Activated CD8-positive, alpha-beta memory T cell treated with anti-CD3 and anti-CD28 coated beads for 36 hours (primary cell): Measurements from ENCODE around the gene NGF. TPM values are rescaled to one million over a fixed set of nuclear protein-coding genes. Genes with fewer than 3 reads are reported as not detected.

Experiments used
- CTCF ChIA-PET: fragments of 350-600 bp; sonication (Branson Sonifier 250); formaldehyde crosslinking; loops from one replicate; lab custom pipeline; 2021; ENCODE audit warnings: antibody characterized with exemption; lab: Charles Lee
- POLR2A ChIA-PET: fragments of 350-600 bp; sonication (Branson Sonifier 250); formaldehyde crosslinking; loops from one replicate; lab custom pipeline; 2021; ENCODE audit warnings: antibody characterized with exemption; lab: Charles Lee
- total RNA-seq, 2 experiments: library from RNA; stranded (reverse); gene quantifications; one replicate each; pipeline ENCODE4 v1.2.3, GENCODE V29; 2021

NGF gene
- total RNA-seq, 2 experiments from 2014 or later = not detected

DNA sequence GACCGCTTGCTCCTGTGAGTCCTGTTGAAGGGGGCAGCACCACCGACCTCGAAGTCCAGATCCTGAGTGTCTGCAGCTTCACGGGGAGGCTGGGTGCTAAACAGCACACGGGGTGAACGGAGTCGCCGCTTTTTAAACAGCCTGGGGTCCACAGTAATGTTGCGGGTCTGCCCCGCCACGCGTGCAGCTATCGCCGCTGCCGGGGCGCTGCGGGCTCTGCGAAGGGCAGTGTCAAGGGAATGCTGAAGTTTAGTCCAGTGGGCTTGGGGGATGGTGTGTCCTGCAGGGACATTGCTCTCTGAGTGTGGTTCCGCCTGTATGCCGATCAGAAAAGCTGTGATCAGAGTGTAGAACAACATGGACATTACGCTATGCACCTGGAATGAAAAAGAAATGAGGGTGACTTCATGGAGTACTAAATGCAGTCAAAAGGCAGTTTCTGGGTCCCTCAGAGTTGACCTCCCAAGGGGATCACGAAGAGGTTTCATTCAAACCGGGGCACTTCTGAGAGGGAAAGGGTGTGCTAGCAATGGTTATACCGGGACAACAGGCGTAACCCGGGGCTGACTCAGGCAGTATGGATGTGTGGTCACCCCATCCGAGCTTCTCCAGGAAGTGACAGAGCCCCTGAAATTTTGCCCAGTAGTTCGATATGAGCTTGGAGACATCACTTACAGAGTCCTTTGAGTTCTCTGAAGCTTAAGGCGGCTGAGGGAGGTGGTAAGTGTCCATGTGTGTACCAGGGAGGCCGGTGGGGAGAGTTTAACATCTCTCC lies 51.4 kb downstream of the NGF start:
- POLR2A ChIA-PET = interaction anchor here (0.6 kb wide), 1 partner anchor 1256 kb away, joined by 4 read pairs; no protein-coding TSS in a partner anchor
- CTCF ChIA-PET = no interaction called here

DNA sequence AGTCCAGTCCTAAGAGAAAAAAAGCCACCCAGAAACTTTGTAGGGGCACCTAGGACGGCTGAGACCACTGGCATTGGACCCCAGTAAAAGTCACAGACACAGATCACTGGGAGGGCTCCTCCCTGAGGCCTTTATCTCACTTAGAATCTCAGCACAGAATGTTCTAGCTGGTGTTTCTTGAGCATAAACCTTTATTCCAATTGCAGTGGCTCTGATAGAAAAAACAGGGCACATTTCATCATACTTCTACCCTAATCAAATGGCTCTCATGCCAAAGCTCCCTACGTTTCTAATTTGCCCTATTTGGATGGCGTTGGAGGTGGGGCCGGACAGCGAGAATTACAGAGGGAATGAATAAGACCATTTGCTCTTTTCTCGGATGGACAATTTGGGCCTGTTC lies 53.8 kb downstream of the NGF start:
- CTCF ChIA-PET = no interaction called here
- POLR2A ChIA-PET = no interaction called here

GRCh38 chr1:115283681-115284146 lies 54.3 kb downstream of the NGF start:
- ChIA-PET CTCF (no interaction called here), POLR2A (no interaction called here)

- ChIA-PET CTCF (no interaction called here), POLR2A (no interaction called here)
Measured at GRCh38 chr1:115283249-115283648, 54.8 kb downstream of the NGF start.

DNA sequence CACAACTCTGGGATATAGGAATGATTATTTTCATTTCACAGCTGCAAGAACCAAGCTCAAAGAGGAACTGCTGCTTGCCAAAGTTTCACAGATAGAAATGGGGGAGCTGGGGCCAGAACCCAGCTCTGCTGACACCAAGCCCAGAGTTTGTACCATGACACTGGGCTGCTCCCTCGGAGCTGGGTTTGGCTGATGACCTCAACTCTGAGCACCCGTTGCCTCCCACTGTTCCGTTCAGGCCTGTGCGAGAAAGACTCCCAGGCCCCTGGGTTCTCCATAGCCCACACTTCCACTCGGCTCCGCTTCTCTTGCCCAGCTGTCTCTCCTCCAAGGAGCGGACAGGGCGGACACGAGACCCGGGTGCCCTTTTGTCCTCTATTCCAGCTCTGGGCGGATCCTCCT lies 55.2 kb downstream of the NGF start:
- ChIA-PET CTCF (no interaction called here), POLR2A (no interaction called here)

DNA sequence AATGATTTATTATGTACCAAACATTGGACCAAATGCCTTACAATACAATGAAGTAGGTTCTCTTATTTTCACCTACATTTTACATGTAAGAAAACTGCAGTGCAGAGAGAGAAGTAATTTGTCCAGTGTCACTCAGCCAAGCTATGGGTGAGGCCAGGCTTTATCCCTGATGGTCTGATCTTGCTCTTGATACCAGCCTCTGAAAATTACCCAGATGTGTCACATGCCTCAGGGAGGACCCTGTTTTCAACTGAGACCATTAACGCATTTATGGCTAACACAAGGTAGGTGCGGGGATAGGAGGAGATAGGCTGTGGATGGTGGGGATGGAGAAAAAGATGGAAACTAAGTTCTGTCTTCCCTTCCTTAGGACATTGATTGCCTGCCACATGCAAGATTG lies 56.9 kb downstream of the NGF start:
- ChIA-PET CTCF (no interaction called here), POLR2A (no interaction called here)

DNA sequence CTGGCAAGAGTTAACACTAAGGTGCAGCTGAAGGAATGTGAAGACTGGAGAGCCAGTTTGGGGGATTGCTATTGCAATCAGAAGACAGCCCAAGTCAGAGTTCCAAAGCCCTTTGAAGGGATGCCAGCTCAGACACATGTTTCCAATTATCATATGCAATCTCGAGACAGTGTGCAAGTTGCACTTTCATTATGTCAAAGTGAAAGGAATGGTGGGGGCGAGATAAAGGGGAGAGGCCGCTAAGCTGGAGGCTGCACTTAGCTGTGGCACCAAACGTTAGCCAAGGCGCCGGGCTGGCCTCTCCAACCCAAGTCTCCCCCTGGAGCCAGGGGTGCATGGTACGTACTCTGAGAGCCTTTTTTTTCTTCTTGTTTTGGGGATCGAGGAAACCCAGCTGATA lies 58.0 kb downstream of the NGF start:
- POLR2A ChIA-PET = no interaction called here
- CTCF ChIA-PET = no interaction called here

- POLR2A ChIA-PET = no interaction called here
- CTCF ChIA-PET = no interaction called here
Measured at GRCh38 chr1:115278211-115278610, 59.8 kb downstream of the NGF start.

DNA sequence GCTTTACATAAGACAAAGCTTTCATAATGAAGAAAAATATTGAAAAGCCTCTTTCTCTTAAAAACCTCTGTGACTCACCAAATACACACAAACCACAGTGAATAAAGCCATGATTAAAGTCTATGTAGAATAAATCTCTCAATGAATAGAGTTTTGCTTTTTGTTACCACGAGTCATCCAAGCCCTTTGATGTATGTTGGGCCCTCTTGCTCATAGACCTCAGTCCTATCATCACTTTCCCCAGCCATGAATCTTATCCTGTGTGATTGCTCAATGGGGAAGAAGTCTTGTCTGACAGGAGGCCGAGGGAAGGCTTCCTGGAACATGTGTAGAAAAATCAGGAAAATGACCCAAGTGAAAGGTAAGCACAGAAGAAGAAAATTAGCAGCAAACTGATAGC lies 60.8 kb downstream of the NGF start:
- CTCF ChIA-PET = no interaction called here
- POLR2A ChIA-PET = no interaction called here

DNA sequence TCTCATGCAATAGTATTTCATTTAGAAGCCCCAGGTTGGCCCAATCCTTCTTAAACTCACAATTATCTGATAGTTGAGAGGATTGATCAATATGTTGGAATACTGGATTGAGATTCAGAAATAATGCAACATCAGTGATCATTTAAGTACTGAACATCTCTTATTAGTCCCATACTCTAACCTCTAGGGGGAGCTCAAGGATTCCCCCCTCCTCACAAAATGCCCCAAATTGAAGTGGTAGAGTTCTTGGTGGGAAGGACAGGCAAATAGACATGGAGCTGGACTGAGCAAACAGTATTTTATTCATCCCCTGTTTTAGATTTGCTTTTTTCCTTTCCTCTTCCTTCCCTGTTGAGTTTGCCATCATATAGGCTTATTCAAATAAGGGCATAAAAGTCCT lies 62.8 kb downstream of the NGF start:
- POLR2A ChIA-PET = no interaction called here
- CTCF ChIA-PET = no interaction called here

DNA sequence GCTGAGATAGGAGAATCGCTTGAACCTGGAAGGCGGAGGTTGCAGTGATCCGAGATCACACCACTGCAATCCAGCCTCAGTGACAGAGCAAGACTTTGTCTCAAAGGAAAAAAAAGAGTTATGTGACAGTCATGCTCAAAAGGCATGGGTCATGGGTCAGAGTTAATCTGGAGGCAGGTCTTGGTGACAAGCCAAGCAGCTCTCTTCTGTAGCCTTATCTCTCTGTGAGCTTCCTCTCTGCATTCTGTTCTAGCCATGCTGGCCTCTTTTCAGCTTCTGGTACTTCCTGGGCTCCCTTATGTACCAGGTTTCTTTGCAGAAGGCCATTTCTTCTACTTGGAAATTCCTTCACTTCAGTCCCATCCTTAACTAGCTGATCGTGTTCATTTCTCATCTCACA lies 63.6 kb downstream of the NGF start:
- POLR2A ChIA-PET = no interaction called here
- CTCF ChIA-PET = no interaction called here

GRCh38 chr1:115266729-115267421 lies 71.2 kb downstream of the NGF start:
- ChIA-PET POLR2A (no interaction called here), CTCF (no interaction called here)

GRCh38 chr1:115265099-115265498 lies 73.0 kb downstream of the NGF start:
- ChIA-PET POLR2A (no interaction called here), CTCF (no interaction called here)

- ChIA-PET CTCF (no interaction called here), POLR2A (no interaction called here)
Measured at GRCh38 chr1:115262886-115263285, 75.2 kb downstream of the NGF start.

GRCh38 chr1:115261496-115261895 lies 76.6 kb downstream of the NGF start:
- ChIA-PET POLR2A (no interaction called here), CTCF (no interaction called here)

DNA sequence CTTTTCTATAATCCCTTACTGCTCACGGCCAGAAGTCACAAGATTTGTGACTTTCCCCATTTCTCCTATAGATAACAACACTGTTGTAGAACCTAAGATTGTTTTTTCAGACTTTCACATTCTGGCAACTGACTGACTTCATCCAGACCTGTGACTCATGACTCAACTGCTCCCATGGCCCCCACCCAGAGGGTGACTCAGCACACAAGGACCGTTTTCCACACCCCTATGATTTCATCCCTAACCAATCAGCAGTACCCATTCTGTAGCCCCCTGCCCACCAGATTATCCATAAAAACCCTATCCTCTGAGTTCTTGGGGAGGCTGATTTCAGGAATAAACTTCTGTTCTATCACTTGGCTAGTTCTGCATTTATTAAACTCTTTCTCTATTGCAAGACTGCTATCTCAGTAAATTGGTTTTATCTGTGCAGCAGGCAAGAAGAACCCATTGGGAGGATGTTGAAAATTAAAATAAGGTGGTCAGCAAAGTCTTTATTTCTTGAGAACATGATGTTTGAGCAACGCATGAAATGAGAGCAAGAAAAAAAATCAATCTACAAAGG lies 79.7 kb downstream of the NGF start:
- POLR2A ChIA-PET = no interaction called here
- CTCF ChIA-PET = no interaction called here

DNA sequence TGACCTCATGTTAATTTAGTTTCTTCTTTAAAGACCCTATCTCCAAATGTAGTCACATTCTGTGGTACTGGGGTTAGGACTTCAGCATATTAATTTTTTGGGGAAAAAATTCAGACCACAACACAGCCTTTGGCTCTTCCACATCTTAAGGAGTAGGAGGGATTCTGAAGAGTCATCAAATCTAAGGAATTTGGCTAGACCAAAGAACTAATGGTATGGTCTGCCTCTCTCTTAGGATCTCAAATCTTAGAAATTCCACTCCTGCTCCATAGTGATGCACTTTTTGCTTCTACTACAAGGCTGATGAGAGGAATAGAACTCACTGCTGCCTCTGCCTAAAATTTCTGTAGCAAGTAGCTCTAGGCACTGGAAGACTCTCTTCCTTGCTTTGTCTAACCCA lies 80.5 kb downstream of the NGF start:
- CTCF ChIA-PET = no interaction called here
- POLR2A ChIA-PET = no interaction called here

DNA sequence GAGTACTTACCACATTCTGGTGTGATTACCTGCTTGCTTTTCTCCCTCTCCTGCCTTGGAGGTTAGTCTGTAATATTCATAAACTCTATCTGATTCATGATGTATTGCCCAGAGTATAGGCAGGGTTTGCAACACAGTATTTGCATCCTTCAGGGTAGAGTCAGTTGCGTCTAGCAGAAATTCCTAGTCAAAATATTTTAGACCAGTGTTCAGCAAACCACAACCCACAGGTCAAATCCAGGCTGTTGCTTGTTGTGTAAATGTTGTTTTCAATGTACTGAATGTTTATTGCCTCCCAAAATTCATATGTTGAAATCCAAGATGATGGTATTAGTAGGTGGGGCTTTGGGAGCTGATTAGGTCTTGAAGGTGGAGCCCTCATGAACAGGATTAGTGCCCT lies 82.9 kb downstream of the NGF start:
- CTCF ChIA-PET = no interaction called here
- POLR2A ChIA-PET = no interaction called here

DNA sequence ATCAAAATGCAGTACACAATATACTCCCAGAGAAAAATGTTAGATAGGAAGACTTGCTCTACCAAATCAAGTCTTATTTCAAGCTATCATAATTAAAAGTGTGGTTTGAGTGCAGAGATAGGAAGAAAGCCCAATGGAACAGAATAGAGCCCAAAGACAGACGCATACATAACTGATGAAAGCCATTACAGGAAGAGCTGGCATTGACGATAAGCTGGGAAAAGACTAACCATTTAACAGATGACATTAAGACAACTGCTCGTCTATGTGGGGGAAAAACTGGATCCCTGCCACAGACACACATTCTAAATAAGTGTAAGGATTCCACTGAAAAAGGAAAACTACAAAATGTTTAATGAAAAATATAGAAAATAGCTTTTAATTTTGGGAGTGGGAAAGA lies 85.5 kb downstream of the NGF start:
- ChIA-PET CTCF (no interaction called here), POLR2A (no interaction called here)

DNA sequence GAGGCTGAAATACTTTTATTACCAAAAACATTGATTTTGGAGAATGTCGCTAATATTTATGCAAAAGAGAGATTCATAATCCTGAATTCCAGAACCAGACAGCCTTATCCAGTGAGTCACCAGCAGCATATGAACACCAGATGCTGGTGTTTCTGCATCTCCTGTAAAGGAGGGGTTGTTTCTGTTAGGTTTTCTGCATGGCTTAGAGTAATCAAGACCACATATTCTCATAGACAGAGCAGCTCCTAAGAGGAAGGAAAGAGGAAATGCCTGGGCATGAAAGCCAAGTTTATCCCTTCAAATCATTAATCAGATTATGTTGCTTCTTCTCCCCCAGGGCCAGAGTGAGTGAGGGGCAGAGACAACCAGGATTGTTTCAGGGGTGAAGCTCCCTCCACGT lies 86.2 kb downstream of the NGF start:
- POLR2A ChIA-PET = no interaction called here
- CTCF ChIA-PET = no interaction called here

DNA sequence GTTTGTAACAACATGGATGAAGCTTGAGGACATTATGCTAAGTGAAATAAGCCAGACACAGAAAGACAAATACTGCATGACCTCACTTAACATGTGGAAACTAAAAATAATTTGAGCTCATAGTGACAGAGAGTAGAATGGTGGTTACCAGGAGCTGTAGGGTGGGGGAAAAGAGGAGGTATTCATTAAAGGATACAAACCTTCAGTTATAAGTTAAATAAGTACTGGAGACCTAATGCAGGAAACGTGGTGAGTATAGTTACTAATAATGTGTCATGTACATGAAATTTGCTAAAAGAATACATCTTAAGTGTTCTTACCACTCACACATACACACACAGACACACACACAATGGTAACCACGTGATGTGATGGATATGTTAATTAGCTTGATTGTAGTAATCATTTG lies 86.7 kb downstream of the NGF start:
- POLR2A ChIA-PET = no interaction called here

More for the DNA sequence above, 86.7 kb downstream of the NGF start:
- CTCF ChIA-PET = no interaction called here
